GM12878 (cell line): ENCODE data around the gene TMEM109. TPM values are rescaled to one million over a fixed set of nuclear protein-coding genes. Genes with fewer than 3 reads are reported as not detected.

ENCODE experiments used
- ATAC-seq: fragments of 200-7000 bp; cut with Tn5 transposase; 3 replicates; pipeline ENCODE4 v1.9.1; 2020; ENCODE audit warnings: mild to moderate bottlenecking, moderate library complexity
- BruUV-seq: library from RNA; stranded (reverse); fragments of 400-500 nt; replicated peaks from 2 replicates; lab custom pipeline; 2021; lab: Mats Ljungman, UMichigan
- CTCF ChIA-PET: fragments of 300-600 bp; sonication (Branson Sonifier 250); formaldehyde crosslinking; extraction: SDS; loops from one replicate; lab custom pipeline; 2021; ENCODE audit warnings: inconsistent platforms; lab: Yijun Ruan, JAX
- POLR2A ChIA-PET: fragments of 350-600 bp; formaldehyde crosslinking; extraction: SDS; loops from one replicate; lab custom pipeline; 2021; ENCODE audit warnings: inconsistent platforms; lab: Charles Lee
- RAD21 ChIA-PET: fragments of 300-600 bp; sonication (Branson Sonifier 250); formaldehyde crosslinking; loops from one replicate; lab custom pipeline; 2023; ENCODE audit warnings: antibody characterized with exemption; ENCODE audit not compliant: unreplicated experiment; lab: Charles Lee
- SMC1A ChIA-PET: fragments of 300-600 bp; sonication (Branson Sonifier 250); formaldehyde crosslinking; loops from one replicate; lab custom pipeline; 2023; ENCODE audit not compliant: unreplicated experiment, uncharacterized antibody; lab: Charles Lee
- DNase-seq: peaks from one replicate; pipeline ENCODE4 v3.0.0-alpha.2; 2011; ENCODE audit warnings: low read depth, low spot score
- FAIRE-seq: peaks from 3 replicates; lab custom pipeline; 2011; peaks lifted over from hg19 to GRCh38; lab: Jason Lieb, UNC
- H2AFZ ChIP-seq: 2 replicates; pipeline ENCODE4 v1.6.0; 2011; ENCODE audit warnings: low read depth, low read length, control low read depth; ENCODE audit not compliant: control insufficient read depth
- H3K27ac ChIP-seq: 2 replicates; pipeline ENCODE4 v1.5.1; 2011; ENCODE audit warnings: control low read depth; ENCODE audit not compliant: control insufficient read depth, insufficient read depth
- H3K27me3 ChIP-seq, 2 experiments: replicated peaks in 1 of 2; 2 replicates each; pipeline versions ENCODE4 v1.6.0 to v1.6.1; 2011; ENCODE audit warnings: low read length in 1 of 2; ENCODE audit not compliant: control insufficient read depth in 2 of 2, insufficient read depth in 2 of 2
- H3K36me3 ChIP-seq, 2 experiments: 2 replicates each; pipeline ENCODE4 v1.5.1; 2011; ENCODE audit warnings: low read length in 1 of 2; ENCODE audit not compliant: control insufficient read depth in 2 of 2, insufficient read depth in 2 of 2
- H3K4me1 ChIP-seq: 2 replicates; pipeline ENCODE4 v1.6.1; 2011; ENCODE audit warnings: mild to moderate bottlenecking, low read length, moderate library complexity, mixed read lengths; ENCODE audit not compliant: control insufficient read depth, insufficient read depth
- H3K4me2 ChIP-seq: 2 replicates; pipeline ENCODE4 v1.6.0; 2011; ENCODE audit warnings: control low read depth; ENCODE audit not compliant: control insufficient read depth, insufficient read depth
- H3K4me3 ChIP-seq: fragments of 200-600 bp; sonication (generic); 2 replicates; pipeline ENCODE4 v1.5.1; 2016
- H3K79me2 ChIP-seq: 2 replicates; pipeline ENCODE4 v1.6.0; 2011; ENCODE audit warnings: low read length; ENCODE audit not compliant: control insufficient read depth, insufficient read depth
- H3K9ac ChIP-seq: 2 replicates; pipeline ENCODE4 v1.8.0; 2011; ENCODE audit warnings: low read length, control low read depth, mixed read lengths; ENCODE audit not compliant: control insufficient read depth, insufficient read depth
- H3K9me3 ChIP-seq: replicated peaks from 3 replicates; pipeline ENCODE4 v1.5.1; 2011; ENCODE audit warnings: mild to moderate bottlenecking, low read length; ENCODE audit not compliant: control insufficient read depth, insufficient read depth
- H4K20me1 ChIP-seq: 2 replicates; pipeline ENCODE4 v1.6.0; 2011; ENCODE audit not compliant: control insufficient read depth, insufficient read depth
- MTA3 ChIP-seq: IDR thresholded peaks from 2 replicates; pipeline ENCODE4 v1.6.1; 2012; ENCODE audit warnings: low read length, inconsistent platforms, borderline replicate concordance
- NBN ChIP-seq: fragments of 450-650 bp; IDR thresholded peaks from 2 replicates; pipeline ENCODE4 v1.6.1; 2016
- NFXL1 ChIP-seq: fragments of 450-650 bp; IDR thresholded peaks from 2 replicates; pipeline ENCODE4 v1.6.1; 2017; ENCODE audit warnings: antibody characterized with exemption, mild to moderate bottlenecking, borderline replicate concordance
- NR2F1 ChIP-seq: fragments of 450-650 bp; conservative IDR thresholded peaks from 2 replicates; pipeline ENCODE4 v1.6.1; 2017; ENCODE audit warnings: mild to moderate bottlenecking
- POU2F2 ChIP-seq: IDR thresholded peaks from 3 replicates; pipeline ENCODE4 v1.6.1; 2011; ENCODE audit warnings: low read depth, mild to moderate bottlenecking, low read length, borderline replicate concordance
- RB1 ChIP-seq: fragments of 450-650 bp; formaldehyde crosslinking; IDR thresholded peaks from 2 replicates; pipeline ENCODE4 v1.6.1; 2017; ENCODE audit warnings: mild to moderate bottlenecking, borderline replicate concordance
- SUZ12 ChIP-seq: fragments of 200-600 bp; sonication (generic); IDR thresholded peaks from one replicate; pipeline ENCODE4 v1.6.1; 2018; ENCODE audit warnings: antibody characterized with exemption, mild to moderate bottlenecking; ENCODE audit not compliant: unreplicated experiment
- TAF1 ChIP-seq: IDR thresholded peaks from 2 replicates; pipeline ENCODE4 v1.6.1; 2011; ENCODE audit warnings: mild to moderate bottlenecking, low read depth, low read length, borderline replicate concordance
- WGBS: methylation state at CpG from one replicate; pipeline ENCODE4 v1.1.6; 2016; ENCODE audit warnings: low lambda C conversion rate; ENCODE audit not compliant: insufficient replicate concordance, insufficient coverage; ENCODE audit errors: missing lambda C conversion rate; 5-methylcytosine and 5-hydroxymethylcytosine counted together
- in situ Hi-C: fragments of 300-500 bp; cut with MboI; formaldehyde crosslinking; loops from 9 replicates; pipeline ENCODE4 v1.14.3; 2018; ENCODE audit warnings: mixed read lengths
- intact Hi-C: fragments of 100-400 bp; cut with micrococcal nuclease; formaldehyde crosslinking; loops from one replicate; pipeline ENCODE4 v1.14.2; 2022; ENCODE audit not compliant: unreplicated experiment
- polyA plus RNA-seq, 11 experiments: library from polyadenylated mRNA; depleted of rRNA in 4 of 11; unstranded in 6 of 11; stranded (reverse) in 5 of 11; fragments of >200 nt; fragmentation: Nextera tagmentation in 4 of 11; fragmentation: Illumina TruSeq in 1 of 11; extraction: Ambion mirVana in 4 of 11; extraction: Trizol in 1 of 11; gene quantifications; 1 replicate in 1 of 11; 2 replicates in 10 of 11; pipeline versions ENCODE4 v1.2.1 to v1.2.3, GENCODE V29; 2011 to 2016; ENCODE audit warnings: inconsistent platforms in 2 of 11, missing spikeins in 2 of 11, low read depth in 1 of 11
- total RNA-seq, 4 experiments: library from RNA; depleted of rRNA in 3 of 4; stranded (reverse); fragments of >200 nt in 3 of 4; fragmentation: Illumina TruSeq in 1 of 4; extraction: Trizol in 1 of 4; gene quantifications; 2 replicates each; pipeline versions ENCODE4 v1.2.1 to v1.2.3, GENCODE V29; 2013 to 2021
- TF ChIP-seq, protein P1 (sequence below): fragments of 450-650 bp; formaldehyde crosslinking; IDR thresholded peaks from 2 replicates; pipeline ENCODE4 v1.4.0; 2022; ENCODE audit warnings: mild to moderate bottlenecking, moderate library complexity

The TMEM109 gene
- total and polyA plus RNA-seq, 10 of the 15 experiments (the other 5 are each of a cell fraction or from before 2014, with no cell fraction given), result 21.9 to 199 (median 85.2) TPM

DNA sequence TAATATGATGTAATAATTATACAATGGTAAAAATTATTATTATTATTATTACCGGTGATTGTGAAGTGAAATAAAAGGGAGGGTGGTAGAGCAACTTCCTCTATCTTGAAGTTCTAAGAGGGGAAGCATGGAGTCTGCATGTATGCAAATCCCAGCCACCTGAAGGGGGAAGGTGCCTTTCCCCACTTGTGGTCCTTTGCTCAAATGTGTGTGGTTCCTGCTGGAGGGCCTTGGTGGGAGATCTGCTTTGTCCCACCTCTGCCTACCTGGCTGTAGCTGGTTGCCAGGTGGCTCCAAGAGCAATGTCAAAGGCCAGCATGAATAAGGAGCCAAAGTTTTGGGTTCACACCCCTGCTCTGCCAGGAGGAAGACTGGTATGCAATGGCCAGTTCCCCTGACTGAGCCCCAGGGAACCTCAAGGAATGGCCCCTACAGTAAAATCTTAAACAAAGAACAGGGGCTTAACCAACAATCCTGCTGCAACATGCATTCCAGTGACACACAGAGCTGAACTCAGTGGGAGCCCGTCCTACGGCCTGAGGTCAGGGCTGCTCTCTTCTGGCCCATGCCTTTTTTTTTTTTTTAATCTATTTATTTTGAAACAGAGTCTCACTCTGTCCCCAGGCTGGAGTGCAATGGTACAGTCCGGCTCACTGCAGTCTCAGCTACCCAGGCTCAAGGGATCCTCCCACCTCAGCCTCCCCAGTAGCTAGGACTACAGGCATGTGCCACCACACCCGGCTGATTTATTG lies 18.8 kb downstream of the TMEM109 start:
- H2AFZ ChIP-seq, result no peak overlapping the region

More for the DNA sequence above, 18.8 kb downstream of the TMEM109 start:
- ChIA-PET POLR2A (interaction anchor here (0.6 to 1.7 kb wide), 2 partner anchors 22 to 290 kb away, joined by 3 to 5 read pairs; no protein-coding TSS in a partner anchor), RAD21 (interaction anchor here (1.1 to 1.9 kb wide), 2 partner anchors 17 to 209 kb away, joined by 3 to 14 read pairs; no protein-coding TSS in a partner anchor)
- no TSS peak for BruUV-seq
- in situ Hi-C loops, result no loop called here
- no peaks in the 10 kb centered on the region for H3K27me3 ChIP-seq
- H4K20me1 ChIP-seq, result no peaks in the 10 kb centered on the region
- H3K9ac ChIP-seq, result no peak overlapping the region
- H3K4me2 ChIP-seq, result peak overlapping the region; percentile 30
- TF ChIP-seq RB1, result no peak
- TF ChIP-seq NR2F1, result no peak
- 0 out of 2 replicates have a peak, but pooled peaks have one; percentile 12 for TF ChIP-seq MTA3
- peak; percentile 82; the same call in 1 of the 3 replicates for TF ChIP-seq POU2F2
- no peak for TF ChIP-seq TAF1
- TF ChIP-seq, protein P1, sequence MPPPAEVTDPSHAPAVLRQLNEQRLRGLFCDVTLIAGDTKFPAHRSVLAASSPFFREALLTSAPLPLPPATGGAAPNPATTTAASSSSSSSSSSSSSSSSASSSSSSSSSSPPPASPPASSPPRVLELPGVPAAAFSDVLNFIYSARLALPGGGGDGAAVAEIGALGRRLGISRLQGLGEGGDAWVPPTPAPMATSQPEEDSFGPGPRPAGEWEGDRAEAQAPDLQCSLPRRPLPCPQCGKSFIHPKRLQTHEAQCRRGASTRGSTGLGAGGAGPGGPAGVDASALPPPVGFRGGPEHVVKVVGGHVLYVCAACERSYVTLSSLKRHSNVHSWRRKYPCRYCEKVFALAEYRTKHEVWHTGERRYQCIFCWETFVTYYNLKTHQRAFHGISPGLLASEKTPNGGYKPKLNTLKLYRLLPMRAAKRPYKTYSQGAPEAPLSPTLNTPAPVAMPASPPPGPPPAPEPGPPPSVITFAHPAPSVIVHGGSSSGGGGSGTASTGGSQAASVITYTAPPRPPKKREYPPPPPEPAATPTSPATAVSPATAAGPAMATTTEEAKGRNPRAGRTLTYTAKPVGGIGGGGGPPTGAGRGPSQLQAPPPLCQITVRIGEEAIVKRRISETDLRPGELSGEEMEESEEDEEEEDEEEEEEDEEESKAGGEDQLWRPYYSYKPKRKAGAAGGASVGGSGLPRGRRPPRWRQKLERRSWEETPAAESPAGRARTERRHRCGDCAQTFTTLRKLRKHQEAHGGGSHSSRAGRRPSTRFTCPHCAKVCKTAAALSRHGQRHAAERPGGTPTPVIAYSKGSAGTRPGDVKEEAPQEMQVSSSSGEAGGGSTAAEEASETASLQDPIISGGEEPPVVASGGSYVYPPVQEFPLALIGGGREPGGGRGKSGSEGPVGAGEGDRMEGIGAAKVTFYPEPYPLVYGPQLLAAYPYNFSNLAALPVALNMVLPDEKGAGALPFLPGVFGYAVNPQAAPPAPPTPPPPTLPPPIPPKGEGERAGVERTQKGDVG (CRISPR knock-in tag), result no peak
- no peak for TF ChIP-seq NBN
- no peak for TF ChIP-seq NFXL1
- no peak for TF ChIP-seq SUZ12
- TF ChIP-seq, all 136 proteins: peak for 2
- peaks cover 2 to 8% of the 10 kb centered on the region in 2 experiments for H3K36me3 ChIP-seq
- DNase-seq, result no peak
- H3K27ac ChIP-seq, result no peak overlapping the region
- H3K4me3 ChIP-seq, result no peak overlapping the region
- intact Hi-C loops, result no loop called here
- SMC1A ChIA-PET, result interaction anchor here (1.2 to 2.6 kb wide), 6 partner anchors 12 to 29 kb away, joined by 3 to 19 read pairs (median 4); partner anchors contain the start of gene TMEM109
- peak; percentile 14; the same call in 1 of the 3 replicates for ATAC-seq
- CTCF ChIA-PET, result interaction anchor here (1.9 kb wide), 1 partner anchor 33 kb away, joined by 7 read pairs; no protein-coding TSS in a partner anchor
- no peaks in the 10 kb centered on the region for H3K79me2 ChIP-seq
- WGBS, result 53% methylated on average over 5 of the region's 5 CpGs
- no peaks in the 10 kb centered on the region for H3K9me3 ChIP-seq
- no peak for FAIRE-seq
- H3K4me1 ChIP-seq, result peaks cover 17% of the 10 kb centered on the region
